GM19240 (cell line): ENCODE data around the gene DRAM2.

Source experiments
- DNase-seq: peaks from one replicate; pipeline ENCODE4 v3.0.0; 2011; ENCODE audit warnings: low spot score; ENCODE audit not compliant: insufficient read length

DRAM2 gene

GRCh38 chr1:111139956-111140679, at the start of gene DRAM2, which contains the start of gene CEPT1:
Gene DRAM2 (minus strand): TSS chr1:111140093. CDS start chr1:111131554, 8,539 bp downstream.
Gene CEPT1 (plus strand): TSS chr1:111140223. CDS start chr1:111147715, 7,492 bp downstream.
- DNase-seq, result no peak

- no peak for DNase-seq
Measured at GRCh38 chr1:111184663-111185062, 44.8 kb upstream of the DRAM2 start.

GRCh38 chr1:111183308-111184069, 43.6 kb upstream of the DRAM2 start:
- DNase-seq, result no peak

GRCh38 chr1:111182052-111182451, 42.2 kb upstream of the DRAM2 start:
- DNase-seq, result no peak

DNA sequence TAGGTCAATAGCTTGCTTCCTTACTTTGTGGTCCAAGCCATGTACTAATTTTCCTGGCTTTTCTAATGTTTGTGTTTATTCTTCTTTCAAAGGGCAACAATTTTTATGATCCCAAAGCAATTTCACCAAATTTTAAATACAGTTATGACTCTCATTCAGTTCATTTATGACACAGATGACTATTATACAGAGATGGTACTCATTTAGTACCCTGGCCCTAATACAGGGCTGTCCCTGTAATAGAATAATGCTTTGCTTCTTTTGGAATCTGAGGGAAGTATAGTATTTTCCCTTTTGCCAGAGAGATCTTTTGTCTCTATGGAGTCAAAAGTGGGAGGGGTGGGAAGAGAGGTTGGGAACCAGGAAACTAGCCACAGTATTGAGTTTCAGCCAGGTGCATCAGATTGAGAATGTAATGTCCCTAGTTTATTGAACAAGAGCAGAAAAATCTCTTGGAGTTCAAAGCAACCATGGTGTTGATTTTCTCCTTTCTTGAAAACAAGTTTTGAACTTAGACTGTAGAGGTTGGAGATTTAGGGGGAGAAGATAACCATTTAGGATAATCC, 40.2 kb upstream of the DRAM2 start:
- no peak for DNase-seq

DNA sequence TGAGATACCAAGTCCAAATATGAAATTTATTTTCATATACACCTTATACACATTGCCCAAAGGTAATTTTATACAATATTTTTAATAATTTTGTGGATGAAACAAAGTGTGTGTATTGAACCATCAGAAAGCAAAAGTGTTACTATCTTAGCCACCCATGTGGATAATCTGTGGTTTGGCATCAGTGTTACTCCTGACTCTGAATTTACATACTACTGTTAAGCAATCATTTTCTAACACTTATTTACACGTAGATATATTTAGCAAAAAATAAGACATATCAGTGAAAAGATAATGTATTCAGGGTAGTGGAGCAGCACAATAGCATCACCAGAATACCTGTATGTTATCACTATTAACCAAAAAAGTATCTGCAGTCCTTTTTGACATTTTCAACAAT, 36.8 kb upstream of the DRAM2 start:
- DNase-seq, result no peak

- DNase-seq, result no peak
Measured at GRCh38 chr1:111175349-111175748, 35.5 kb upstream of the DRAM2 start.

GRCh38 chr1:111174070-111174469, 34.2 kb upstream of the DRAM2 start:
- no peak for DNase-seq

DNA sequence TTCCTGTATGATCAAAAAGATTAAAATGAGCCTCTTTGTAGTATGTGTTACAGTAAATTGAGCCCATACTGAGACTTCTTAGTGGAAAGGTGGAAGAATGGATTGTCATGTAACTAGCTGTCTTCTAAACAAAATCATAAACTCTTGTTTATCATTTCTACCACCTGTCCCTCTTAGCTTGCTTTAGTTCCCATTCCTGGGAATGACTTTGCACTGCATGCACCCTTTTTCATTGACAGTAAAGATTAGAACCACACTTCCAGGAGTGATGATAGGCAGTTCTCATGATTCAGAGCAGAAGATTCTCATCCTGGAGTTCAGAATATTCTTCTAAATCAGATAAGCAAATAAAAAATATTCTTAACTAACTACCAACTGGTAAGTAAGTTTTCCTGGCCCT, 32.6 kb upstream of the DRAM2 start:
- DNase-seq, result no peak

- no peak for DNase-seq
Measured at GRCh38 chr1:111164151-111164550, 24.3 kb upstream of the DRAM2 start.

DNA sequence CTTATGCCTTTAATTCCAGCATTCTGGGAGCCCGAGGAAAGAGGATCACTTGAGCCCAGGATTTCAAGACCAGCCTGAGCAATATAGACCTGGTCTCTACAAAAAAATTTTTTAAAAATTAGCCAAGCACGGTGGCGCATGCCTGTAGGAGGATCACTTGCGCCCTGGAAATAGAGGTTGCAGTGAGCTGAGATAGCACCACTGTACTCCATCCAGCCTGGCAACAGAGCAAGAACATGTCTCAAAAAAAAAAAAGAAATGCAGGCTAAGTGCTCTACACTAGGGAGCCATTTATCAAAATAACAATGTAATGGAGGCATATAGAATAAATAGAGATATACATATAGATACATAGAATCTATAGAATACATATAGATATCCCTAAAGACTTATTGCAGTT, 23.5 kb upstream of the DRAM2 start:
- no peak for DNase-seq

DNA sequence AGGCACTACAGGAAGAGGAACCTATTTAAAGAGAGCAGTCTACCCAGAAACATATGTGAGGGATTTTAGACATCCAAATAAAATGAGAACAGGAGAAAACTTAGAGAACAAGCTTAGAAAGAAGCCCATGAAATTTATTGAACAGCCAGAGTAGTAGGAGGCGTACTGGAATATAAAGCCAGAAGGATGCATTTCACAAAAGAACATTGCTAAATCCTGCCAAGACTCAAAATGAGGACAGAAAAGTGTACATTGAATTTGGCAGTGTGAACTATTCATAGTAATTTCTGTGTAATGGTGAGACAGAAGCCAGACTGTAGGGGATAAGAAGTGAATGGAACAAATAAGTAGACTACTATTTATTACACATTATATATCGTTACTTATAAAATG, 22.6 kb upstream of the DRAM2 start:
- no peak for DNase-seq

DNA sequence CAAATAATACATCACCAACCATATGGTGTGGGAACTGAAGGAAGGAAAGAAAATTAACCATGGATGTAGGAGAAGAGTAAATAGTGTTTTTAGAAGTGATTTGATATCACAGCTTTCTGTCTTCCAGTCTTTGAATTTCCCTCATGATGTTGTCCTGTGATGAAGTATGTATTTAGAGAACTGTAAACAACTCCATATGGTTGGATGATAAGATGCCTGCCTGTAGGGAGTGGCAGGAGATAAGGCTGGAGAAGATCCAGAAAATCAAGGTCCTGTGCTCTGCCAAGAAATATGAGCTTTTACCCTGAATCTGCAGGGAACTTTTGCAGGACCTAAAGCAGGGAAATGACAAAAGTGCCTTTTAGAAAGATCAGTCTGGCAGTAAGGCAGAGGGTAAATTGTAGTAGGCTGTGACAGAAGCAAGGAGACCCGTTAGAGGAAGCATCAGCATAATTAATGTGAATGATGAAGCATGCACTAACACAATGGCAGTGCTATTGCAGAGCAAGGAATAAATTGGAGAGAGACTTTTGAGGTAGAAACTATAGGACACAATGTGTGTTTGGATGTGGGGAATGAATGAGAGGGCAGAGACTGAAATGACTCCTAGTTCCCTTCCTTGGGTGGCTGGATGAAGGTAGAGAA, 22.1 kb upstream of the DRAM2 start:
- no peak for DNase-seq

GRCh38 chr1:111157431-111157830, 17.5 kb upstream of the DRAM2 start:
- DNase-seq, result no peak

DNA sequence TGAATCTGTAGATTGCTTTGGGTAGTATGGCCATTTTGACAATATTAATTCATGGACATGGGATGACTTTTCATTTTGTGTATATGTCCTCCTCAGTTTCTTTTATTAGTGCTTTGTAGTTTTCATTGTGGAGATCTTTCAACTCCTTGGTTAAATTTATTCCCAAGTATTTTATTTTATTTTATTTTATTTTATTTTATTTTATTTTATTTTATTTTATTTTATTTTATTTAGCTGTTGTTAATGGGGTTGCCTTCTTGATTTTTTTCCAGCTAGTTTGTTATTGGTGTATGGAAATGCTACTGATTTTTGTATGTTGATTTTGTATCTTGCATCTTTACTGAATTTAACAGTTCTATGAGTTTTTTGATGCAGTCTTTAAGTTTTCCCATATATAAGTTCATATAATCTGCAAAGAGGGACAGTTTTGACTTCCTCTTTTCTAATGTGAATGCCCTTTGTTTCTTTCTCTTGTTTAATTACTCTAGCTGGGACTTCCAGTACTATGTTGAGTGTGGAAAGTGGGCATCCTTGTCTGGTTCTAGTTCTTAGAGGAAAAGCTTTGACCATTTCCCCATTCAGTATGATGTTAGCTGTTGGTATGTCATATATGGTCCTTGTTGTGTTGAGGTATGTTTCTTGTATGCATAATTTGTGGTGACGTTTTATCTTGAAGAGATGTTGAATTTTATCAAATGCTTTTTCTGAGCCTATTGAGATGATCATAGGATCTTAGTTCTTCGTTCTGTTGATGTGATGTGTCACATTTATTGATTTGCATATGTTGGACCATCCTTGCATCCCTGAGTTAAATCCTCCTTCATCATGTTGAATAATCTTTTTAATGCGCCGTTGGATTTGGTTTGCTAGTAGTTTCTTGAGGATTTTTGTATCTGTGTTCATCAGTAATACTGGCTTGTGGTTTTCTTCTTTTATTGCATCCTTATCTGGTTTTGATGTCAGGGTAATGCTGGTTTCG, 14.4 kb upstream of the DRAM2 start:
- DNase-seq, result no peak

GRCh38 chr1:111151838-111152237, 11.9 kb upstream of the DRAM2 start:
- no peak for DNase-seq

- no peak for DNase-seq
Measured at GRCh38 chr1:111148376-111148881, 8.5 kb upstream of the DRAM2 start.

DNA sequence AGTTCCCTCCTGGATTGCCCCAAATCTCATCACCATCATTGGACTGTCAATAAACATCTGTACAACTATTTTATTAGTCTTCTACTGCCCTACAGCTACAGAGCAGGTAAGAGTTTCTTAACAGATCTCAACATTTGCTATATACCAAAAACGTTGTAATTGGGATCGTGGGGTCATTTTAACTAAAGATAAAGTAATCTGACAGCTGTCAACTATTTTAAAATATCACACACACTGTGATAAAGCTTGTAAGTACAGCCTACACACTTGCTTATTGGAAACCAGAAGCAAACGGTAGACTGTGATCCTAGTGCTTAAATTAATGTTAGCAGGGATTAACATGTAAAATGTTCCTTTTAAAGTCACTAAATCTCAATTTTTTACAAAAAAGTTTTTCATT, 8.1 kb upstream of the DRAM2 start:
- DNase-seq, result no peak

DNA sequence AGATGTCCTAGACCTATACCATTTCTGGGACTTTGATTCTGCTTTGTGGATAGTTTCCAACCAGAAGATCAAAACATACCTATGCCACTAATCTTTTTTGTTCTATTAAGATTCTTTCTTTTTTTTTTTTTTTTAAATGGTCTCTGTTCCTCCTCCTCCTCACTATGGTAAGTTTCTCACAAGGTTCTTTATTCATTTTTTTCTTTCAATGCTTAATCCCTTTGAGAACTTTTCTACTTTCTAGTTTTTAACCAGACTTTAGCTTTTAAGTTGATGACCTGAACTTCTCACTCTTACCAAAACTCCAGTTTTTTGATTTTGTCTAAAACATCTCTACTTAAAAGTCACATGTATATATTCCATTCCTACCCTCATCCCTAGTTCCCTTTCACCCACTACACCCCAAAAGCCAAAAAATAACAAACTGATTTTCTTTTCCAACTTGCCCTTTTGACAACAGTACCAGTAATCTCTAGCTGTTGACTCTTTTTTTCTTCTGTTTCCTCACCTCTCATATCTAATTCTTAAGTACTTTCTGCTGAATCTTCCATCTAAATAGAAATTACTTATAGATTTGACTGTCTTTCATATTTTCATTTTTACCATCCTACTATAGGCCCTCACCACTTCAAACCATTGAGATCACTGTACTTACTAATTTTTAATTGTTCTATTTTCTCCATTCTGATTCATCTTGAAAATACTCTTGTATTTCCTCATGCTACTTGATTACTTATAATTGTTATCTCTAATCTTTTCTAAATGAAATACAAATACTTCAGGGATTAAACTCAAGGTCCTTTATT, 6.3 kb upstream of the DRAM2 start:
- no peak for DNase-seq

DNA sequence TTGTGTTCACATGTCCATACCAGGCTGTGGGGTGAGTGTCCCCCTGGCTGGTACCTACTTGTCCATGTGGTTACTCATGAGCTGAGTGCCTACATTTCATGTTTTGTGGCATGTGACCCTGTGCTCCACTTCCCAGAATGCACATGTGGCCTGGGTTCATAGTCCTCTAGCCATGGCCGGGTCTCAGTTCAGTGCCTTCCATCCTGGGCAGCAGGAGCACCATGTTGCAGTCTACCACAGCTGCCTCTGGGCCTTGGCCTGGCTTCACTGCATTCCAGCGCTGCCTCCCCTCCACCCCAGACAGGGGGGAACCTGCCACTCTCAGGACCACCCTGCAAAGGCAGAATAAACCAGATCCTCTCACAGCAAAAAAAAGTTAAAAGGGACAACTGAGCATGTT, 5.6 kb upstream of the DRAM2 start:
- no peak for DNase-seq
